HG02763 (cell line): ENCODE data around the gene FRMD4A.

Experiments
- ATAC-seq: cut with Tn5 transposase; IDR thresholded peaks from one replicate; pipeline ENCODE4 v1.9.1; 2021; ENCODE audit warnings: mild to moderate bottlenecking, moderate library complexity; ENCODE audit not compliant: unreplicated experiment

FRMD4A gene

GRCh38 chr10:13604357-13605040 is 726.2 kb downstream of the FRMD4A start:
- ATAC-seq, result no peak

- ATAC-seq, result no peak
Observed at GRCh38 chr10:13597909-13598308, 732.8 kb downstream of the FRMD4A start.

- no peak for ATAC-seq
Observed at GRCh38 chr10:13594641-13595040, 736.1 kb downstream of the FRMD4A start.
